ENCODE results near the gene GSTM4.

DNA sequence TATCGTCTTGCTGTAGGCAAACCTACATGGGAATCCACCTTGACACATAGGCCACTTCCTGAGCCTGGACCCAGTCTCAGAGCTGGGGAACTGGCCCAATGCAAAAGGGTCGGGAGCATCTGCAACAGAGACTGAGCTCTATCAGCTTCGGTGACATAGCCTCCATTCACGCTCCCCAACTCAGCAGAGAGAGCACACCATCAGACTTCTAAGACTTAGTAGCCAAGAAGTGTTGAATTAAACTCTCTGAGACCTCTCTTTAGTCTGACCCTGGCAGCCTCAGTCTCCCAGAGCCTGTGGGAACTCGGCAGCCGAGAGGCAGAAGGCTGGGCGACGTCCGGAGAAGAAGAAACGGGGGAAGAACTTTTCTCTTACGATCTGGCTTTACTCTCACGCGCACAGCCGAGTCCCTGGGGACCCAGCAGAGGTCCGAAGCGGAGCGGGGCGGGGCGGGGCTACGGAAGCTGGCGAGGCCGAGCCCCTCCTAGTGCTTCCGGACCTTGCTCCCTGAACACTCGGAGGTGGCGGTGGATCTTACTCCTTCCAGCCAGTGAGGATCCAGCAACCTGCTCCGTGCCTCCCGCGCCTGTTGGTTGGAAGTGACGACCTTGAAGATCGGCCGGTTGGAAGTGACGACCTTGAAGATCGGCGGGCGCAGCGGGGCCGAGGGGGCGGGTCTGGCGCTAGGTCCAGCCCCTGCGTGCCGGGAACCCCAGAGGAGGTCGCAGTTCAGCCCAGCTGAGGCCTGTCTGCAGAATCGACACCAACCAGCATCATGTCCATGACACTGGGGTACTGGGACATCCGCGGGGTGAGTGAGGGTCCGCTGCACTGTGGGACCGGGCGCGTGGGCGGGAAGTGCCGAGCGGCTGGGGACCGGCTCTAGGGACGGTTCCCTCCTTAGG is at the start of gene GSTM4:
- TF ChIP-seq, protein P1, sequence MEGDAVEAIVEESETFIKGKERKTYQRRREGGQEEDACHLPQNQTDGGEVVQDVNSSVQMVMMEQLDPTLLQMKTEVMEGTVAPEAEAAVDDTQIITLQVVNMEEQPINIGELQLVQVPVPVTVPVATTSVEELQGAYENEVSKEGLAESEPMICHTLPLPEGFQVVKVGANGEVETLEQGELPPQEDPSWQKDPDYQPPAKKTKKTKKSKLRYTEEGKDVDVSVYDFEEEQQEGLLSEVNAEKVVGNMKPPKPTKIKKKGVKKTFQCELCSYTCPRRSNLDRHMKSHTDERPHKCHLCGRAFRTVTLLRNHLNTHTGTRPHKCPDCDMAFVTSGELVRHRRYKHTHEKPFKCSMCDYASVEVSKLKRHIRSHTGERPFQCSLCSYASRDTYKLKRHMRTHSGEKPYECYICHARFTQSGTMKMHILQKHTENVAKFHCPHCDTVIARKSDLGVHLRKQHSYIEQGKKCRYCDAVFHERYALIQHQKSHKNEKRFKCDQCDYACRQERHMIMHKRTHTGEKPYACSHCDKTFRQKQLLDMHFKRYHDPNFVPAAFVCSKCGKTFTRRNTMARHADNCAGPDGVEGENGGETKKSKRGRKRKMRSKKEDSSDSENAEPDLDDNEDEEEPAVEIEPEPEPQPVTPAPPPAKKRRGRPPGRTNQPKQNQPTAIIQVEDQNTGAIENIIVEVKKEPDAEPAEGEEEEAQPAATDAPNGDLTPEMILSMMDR (IDR thresholded peaks at IDR 0.05): no peak
- TF ChIP-seq, protein P2, sequence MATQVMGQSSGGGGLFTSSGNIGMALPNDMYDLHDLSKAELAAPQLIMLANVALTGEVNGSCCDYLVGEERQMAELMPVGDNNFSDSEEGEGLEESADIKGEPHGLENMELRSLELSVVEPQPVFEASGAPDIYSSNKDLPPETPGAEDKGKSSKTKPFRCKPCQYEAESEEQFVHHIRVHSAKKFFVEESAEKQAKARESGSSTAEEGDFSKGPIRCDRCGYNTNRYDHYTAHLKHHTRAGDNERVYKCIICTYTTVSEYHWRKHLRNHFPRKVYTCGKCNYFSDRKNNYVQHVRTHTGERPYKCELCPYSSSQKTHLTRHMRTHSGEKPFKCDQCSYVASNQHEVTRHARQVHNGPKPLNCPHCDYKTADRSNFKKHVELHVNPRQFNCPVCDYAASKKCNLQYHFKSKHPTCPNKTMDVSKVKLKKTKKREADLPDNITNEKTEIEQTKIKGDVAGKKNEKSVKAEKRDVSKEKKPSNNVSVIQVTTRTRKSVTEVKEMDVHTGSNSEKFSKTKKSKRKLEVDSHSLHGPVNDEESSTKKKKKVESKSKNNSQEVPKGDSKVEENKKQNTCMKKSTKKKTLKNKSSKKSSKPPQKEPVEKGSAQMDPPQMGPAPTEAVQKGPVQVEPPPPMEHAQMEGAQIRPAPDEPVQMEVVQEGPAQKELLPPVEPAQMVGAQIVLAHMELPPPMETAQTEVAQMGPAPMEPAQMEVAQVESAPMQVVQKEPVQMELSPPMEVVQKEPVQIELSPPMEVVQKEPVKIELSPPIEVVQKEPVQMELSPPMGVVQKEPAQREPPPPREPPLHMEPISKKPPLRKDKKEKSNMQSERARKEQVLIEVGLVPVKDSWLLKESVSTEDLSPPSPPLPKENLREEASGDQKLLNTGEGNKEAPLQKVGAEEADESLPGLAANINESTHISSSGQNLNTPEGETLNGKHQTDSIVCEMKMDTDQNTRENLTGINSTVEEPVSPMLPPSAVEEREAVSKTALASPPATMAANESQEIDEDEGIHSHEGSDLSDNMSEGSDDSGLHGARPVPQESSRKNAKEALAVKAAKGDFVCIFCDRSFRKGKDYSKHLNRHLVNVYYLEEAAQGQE (IDR thresholded peaks at IDR 0.05; ENCODE audit: insufficient read depth in 1 of 2, low read depth in 2 of 2, low read length in 1 of 2): no peak
- TF ChIP-seq SIN3A (IDR thresholded peaks at IDR 0.05; ENCODE audit: borderline replicate concordance, insufficient read depth, low read depth, low read length) (0 out of 2 replicates have a peak, but pooled peaks have one; percentile 42), POLR2AphosphoS5 (IDR thresholded peaks at IDR 0.05; ENCODE audit: low read depth, low read length) (peak; percentile 55; the same call in 1 of the 2 replicates)

Measured in Panc1 (cell line).